Aorta (tissue), 5 donors: ENCODE measurements around the gene TOR1AIP1. TPM values are rescaled to one million over a fixed set of nuclear protein-coding genes. Genes with fewer than 3 reads are reported as not detected.
"Not testable (repeated sequence)": the region's sequence is repeated elsewhere in the genome, so short reads cannot be mapped to it uniquely, and the experiment has no call there.

Source experiments
- ATAC-seq: fragments of 200-7000 bp; cut with Tn5 transposase; one replicate; pipeline ENCODE4 v1.9.1; 2022; ENCODE audit warnings: moderate library complexity; ENCODE audit not compliant: low FRiP score
- DNase-seq, 2 donors: peaks; one replicate each; pipeline ENCODE4 v3.0.0-alpha.2; 2020
- H3K27ac ChIP-seq, 2 donors: one replicate each; pipeline ENCODE4 v1.5.1; 2013; ENCODE audit warnings: low read length in 2 of 2, mild to moderate bottlenecking in 2 of 2, moderate library complexity in 2 of 2, control low read depth in 1 of 2, inconsistent platforms in 1 of 2, low read depth in 1 of 2
- H3K27me3 ChIP-seq, 2 donors: one replicate each; pipeline ENCODE4 v1.6.1; 2013; ENCODE audit warnings: control low read depth in 1 of 2, low read length in 1 of 2, mild to moderate bottlenecking in 1 of 2, moderate library complexity in 1 of 2; ENCODE audit not compliant: insufficient read depth in 2 of 2, control insufficient read depth in 1 of 2
- H3K36me3 ChIP-seq, 2 donors: one replicate each; pipeline ENCODE4 v1.6.1; 2013; ENCODE audit warnings: control low read depth in 1 of 2, low read length in 1 of 2, mild to moderate bottlenecking in 1 of 2; ENCODE audit not compliant: insufficient read depth in 2 of 2, control insufficient read depth in 1 of 2
- H3K4me1 ChIP-seq, 2 donors: one replicate each; pipeline ENCODE4 v1.6.1; 2013; ENCODE audit warnings: low read length in 2 of 2, control low read depth in 1 of 2, mild to moderate bottlenecking in 1 of 2, moderate library complexity in 1 of 2; ENCODE audit not compliant: insufficient read depth in 2 of 2, control insufficient read depth in 1 of 2
- H3K4me3 ChIP-seq, 2 donors: one replicate each; pipeline ENCODE4 v1.5.1; 2013; ENCODE audit warnings: low read length in 2 of 2, control low read depth in 1 of 2, mild to moderate bottlenecking in 1 of 2
- H3K9me3 ChIP-seq: one replicate; pipeline ENCODE4 v1.6.1; 2013; ENCODE audit warnings: mild to moderate bottlenecking, low read length; ENCODE audit not compliant: control insufficient read depth
- WGBS, 2 donors: extraction: QIAGEN DNeasy Blood & Tissue Kit; methylation state at CpG; one replicate each; pipeline ENCODE4 v1.1.7; 2013; 5-methylcytosine and 5-hydroxymethylcytosine counted together
- intact Hi-C, 2 donors: fragments of 100-400 bp; cut with DNase I; formaldehyde crosslinking; loops; one replicate each; pipeline versions ENCODE4 v1.14.2 to v1.15.0; 2022
- long read RNA-seq, 2 donors: library from polyadenylated mRNA; unstranded; transcript quantifications; one replicate each; pipeline ENCODE4 v2.0.0, GENCODE V29; 2020 to 2021
- polyA plus RNA-seq, 2 donors: library from polyadenylated mRNA; stranded (reverse); fragments of 200-250 nt; gene quantifications; one replicate each; pipeline ENCODE4 v1.2.3, GENCODE V29; 2013
- total RNA-seq, 2 donors: library from RNA; stranded (reverse); fragmentation: NEBNext Ultra II Directional; extraction: Animal tissue kit (Norgen Biotek cat#: 25700); gene quantifications; one replicate each; pipeline ENCODE4 v1.2.1, GENCODE V29; 2021
- donor health status: healthy with polysubstance abuse.
- donor health status: Bipolar disorder and iron deficiency.
- donor health status: DM: no; HTN: no; CAD: no.
- donor health status: DM: no; HTN: no; CAD: no.
- donor health status: DM: yes; HTN: yes; CAD: no.

TOR1AIP1 gene, protein sequence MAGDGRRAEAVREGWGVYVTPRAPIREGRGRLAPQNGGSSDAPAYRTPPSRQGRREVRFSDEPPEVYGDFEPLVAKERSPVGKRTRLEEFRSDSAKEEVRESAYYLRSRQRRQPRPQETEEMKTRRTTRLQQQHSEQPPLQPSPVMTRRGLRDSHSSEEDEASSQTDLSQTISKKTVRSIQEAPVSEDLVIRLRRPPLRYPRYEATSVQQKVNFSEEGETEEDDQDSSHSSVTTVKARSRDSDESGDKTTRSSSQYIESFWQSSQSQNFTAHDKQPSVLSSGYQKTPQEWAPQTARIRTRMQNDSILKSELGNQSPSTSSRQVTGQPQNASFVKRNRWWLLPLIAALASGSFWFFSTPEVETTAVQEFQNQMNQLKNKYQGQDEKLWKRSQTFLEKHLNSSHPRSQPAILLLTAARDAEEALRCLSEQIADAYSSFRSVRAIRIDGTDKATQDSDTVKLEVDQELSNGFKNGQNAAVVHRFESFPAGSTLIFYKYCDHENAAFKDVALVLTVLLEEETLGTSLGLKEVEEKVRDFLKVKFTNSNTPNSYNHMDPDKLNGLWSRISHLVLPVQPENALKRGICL
- total RNA-seq (10 to 100 TPM; 68.3 to 68.4 TPM), polyA plus RNA-seq (10 to 100 TPM; 48.0 to 53.6 TPM)
- long read RNA-seq, donor 1, full-length matches to known transcripts = 19 of 28 reads
- long read RNA-seq, donor 1, partial matches to known transcripts = 0 of 28 reads
- long read RNA-seq, donor 1, other reads (novel, unspliced or antisense) = 9 of 28 reads
- long read RNA-seq, donor 2, full-length matches to known transcripts = 7 of 21 reads
- long read RNA-seq, donor 2, partial matches to known transcripts = 2 of 21 reads
- long read RNA-seq, donor 2, other reads (novel, unspliced or antisense) = 12 of 21 reads

- Histone ChIP-seq H3K4me1 (no peaks in the 10 kb centered on the region), H3K27me3 (no peaks in the 10 kb centered on the region), H3K27ac (peak within 1 kb of the TSS; percentile 25 to 89), H3K9me3 (no peaks in the 10 kb centered on the region), H3K4me3 (peak within 1 kb of the TSS; percentile 55 to 63), H3K36me3 (peaks cover 0 to 2% of the 10 kb centered on the region in 2 donors)
- DNase-seq (peak; percentile 99), ATAC-seq (peak; percentile 98)
- WGBS, 2 donors = 0% methylated on average over 68 to 72 of the region's 72 CpGs
- intact Hi-C loops = loop anchor here in 1 of 2 donors (1.0 to 5.0 kb wide), 2 partner anchors 72 to 270 kb away; partner anchors contain the start of genes CEP350 and QSOX1
These were observed at the start of gene TOR1AIP1 for GRCh38 chr1:179882253-179883039. Gene TOR1AIP1 (plus strand): TSS chr1:179882285. CDS start chr1:179882503, 218 bp downstream.

DNA sequence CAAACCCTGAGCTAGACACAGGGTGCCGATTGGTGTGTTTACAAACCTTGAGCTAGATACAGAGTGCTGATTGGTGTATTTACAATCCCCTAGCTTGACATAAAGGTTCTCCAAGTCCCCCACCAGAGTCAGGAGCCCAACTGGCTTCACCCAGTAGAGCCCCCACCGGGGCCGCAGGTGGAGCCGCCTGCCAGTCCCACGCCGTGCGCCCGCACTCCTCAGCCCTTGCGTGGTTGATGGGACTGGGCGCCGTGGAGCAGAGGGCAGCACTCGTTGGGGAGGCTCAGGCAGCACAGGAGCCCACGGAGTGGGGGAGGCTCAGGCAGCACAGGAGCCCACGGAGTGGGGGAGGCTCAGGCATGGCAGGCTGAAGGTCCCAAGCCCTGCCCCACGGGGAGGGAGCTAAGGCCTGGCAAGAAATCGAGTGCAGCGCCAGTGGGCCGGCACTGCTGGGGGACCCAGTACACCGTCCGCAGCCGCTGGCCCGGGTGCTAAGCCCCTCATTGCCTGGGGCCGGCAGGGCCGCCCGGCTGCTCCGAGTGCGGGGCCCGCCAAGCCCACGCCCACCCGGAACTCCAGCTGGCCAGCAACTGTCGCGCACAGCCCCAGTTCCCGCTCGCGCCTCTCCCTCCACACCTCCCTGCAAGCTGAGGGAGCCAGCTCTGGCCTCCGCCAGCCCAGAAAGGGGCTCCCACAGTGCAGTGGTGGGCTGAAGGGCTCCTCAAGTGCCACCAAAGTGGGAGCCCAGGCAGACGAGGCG is 45.2 kb upstream of the TOR1AIP1 start:
- H3K4me1 ChIP-seq, H3K27ac ChIP-seq, H3K36me3 ChIP-seq, DNase-seq, H3K9me3 ChIP-seq, H3K4me3 ChIP-seq, ATAC-seq, intact Hi-C loops, H3K27me3 ChIP-seq: not testable (repeated sequence)
- 97 to 98% methylated on average over 37 to 38 of the region's 38 CpGs for WGBS, 2 donors

GRCh38 chr1:179840107-179840506 is 42.0 kb upstream of the TOR1AIP1 start:
- Histone ChIP-seq H3K4me1 (no peaks in the 10 kb centered on the region), H3K27ac (no peak overlapping the region), H3K9me3 (no peaks in the 10 kb centered on the region), H3K4me3 (no peak overlapping the region), H3K36me3 (peaks cover 0 to 3% of the 10 kb centered on the region in 2 donors), H3K27me3 (no peaks in the 10 kb centered on the region)
- DNase-seq (no peak), ATAC-seq (no peak)
- intact Hi-C loops = no loop called here
- 66% methylated on average over 3 of the region's 3 CpGs for WGBS, 2 donors

DNA sequence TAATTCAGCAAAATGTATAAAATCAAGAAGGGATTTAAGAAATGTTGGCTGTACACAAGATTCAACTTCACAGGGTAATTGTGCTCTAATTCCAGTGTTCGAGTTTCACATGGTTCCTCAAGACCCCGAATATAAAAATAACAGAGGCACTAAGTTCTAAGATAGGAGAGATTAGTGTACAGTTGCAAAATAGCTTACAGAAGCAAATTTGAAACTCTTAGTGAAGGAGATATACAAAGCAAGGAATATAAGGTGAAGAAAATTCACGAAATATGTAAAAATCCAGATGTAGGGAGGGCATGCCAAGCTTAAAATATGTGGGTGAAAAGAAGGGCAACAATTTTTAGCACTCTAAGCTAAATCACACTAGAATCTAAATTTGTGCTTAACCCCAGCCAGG is 33.9 kb upstream of the TOR1AIP1 start:
- H3K4me3 ChIP-seq = no peak overlapping the region
- WGBS, 2 donors = 88 to 91% methylated on average over 3 of the region's 3 CpGs
- no peaks in the 10 kb centered on the region for H3K4me1 ChIP-seq
- peaks cover 3 to 10% of the 10 kb centered on the region in 2 donors for H3K36me3 ChIP-seq
- DNase-seq = no peak
- no peaks in the 10 kb centered on the region for H3K9me3 ChIP-seq
- ATAC-seq = no peak
- no peaks in the 10 kb centered on the region for H3K27me3 ChIP-seq
- H3K27ac ChIP-seq = no peak overlapping the region
- intact Hi-C loops = no loop called here

DNA sequence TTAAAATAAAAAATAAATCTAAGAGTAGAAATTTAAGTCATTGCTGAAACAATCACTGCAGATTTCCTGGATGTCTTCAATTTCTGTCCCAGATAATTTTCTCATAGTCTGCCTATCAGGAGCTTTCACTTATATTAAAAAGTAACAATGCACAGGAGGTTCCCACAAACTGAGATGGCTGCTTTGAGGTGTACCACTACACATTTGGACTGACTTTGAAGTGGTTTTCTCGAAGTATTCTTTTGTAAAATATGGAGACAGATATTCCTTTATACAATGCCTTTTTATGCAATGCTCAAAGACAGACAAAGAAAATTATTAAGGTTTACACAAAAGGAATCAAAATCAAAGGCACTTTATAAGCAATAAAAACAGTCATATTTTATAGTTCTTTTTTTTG is 29.0 kb upstream of the TOR1AIP1 start:
- no peak for ATAC-seq
- DNase-seq = no peak
- peaks cover 3 to 12% of the 10 kb centered on the region in 2 donors for H3K36me3 ChIP-seq
- no peaks in the 10 kb centered on the region for H3K9me3 ChIP-seq
- no peak overlapping the region for H3K27ac ChIP-seq
- H3K4me3 ChIP-seq = no peak overlapping the region
- no peaks in the 10 kb centered on the region for H3K4me1 ChIP-seq
- H3K27me3 ChIP-seq = no peaks in the 10 kb centered on the region
- 88 to 93% methylated on average over 1 of the region's 1 CpG for WGBS, 2 donors
- intact Hi-C loops = no loop called here

DNA sequence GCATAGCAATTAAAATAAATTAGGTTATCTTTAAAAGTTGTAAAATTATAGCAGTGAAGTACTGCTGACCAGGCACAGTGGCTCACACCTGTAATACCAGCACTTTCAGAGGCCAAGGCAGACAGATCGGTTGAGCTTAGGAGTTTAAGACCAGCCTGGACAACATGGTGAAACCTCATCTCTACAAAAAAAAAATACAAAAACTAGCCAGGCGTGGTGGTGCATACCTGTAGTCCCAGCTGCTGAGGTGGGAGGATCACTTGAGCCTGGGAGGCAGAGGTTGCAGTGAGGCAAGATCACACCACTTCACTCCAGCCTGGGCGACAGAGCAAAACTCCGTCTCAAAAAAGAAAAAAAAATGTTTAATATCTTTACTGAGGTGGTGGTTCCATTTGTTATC is 26.3 kb upstream of the TOR1AIP1 start:
- H3K9me3 ChIP-seq, H3K4me1 ChIP-seq, H3K27ac ChIP-seq, DNase-seq, H3K27me3 ChIP-seq, intact Hi-C loops, H3K36me3 ChIP-seq, H3K4me3 ChIP-seq, ATAC-seq: not testable (repeated sequence)
- WGBS, 2 donors = 89 to 93% methylated on average over 4 of the region's 4 CpGs

DNA sequence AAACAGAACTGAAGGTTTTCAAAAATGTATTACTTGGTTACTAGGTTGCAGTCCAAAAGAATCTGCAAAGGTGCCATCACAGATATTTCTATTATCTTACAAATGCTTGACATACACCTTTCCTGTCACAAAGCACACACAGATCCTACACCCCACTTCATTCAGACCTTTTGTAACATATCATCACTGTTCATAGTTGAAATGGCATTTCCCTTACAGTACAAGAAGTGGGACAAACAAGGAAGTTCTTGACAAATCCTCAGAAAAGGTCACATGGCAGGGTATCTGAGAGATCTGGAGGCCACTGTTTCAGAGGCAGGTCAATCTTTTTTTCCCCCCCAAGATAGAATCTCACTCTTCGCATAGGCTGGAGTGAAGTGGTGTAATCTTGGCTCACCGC is 25.8 kb upstream of the TOR1AIP1 start:
- no peaks in the 10 kb centered on the region for H3K4me1 ChIP-seq
- DNase-seq = no peak
- no peak for ATAC-seq
- intact Hi-C loops = no loop called here
- H3K27ac ChIP-seq = no peak overlapping the region
- H3K27me3 ChIP-seq = no peaks in the 10 kb centered on the region
- no peaks in the 10 kb centered on the region for H3K9me3 ChIP-seq
- WGBS, 2 donors = 96 to 97% methylated on average over 2 of the region's 2 CpGs
- H3K36me3 ChIP-seq = peaks cover 0 to 4% of the 10 kb centered on the region in 2 donors
- H3K4me3 ChIP-seq = no peak overlapping the region

DNA sequence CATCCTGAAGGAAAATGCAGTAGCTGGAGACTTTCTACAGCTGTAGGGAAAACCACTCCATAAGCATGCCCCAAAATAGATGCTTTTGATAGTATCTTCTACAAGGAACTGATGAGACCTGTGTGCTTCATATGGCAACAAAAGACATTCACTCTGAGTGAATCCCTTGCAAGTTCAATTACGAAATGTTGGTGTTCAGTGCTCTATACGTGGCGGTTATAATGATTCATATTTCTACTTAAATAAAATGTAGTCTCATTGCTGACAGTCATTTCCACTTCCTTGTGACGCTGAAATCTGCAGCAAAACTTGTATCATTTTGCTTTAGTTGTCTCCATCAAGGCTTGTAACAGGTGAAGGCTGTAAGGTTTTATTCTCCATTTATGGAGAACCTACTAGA is 25.1 kb upstream of the TOR1AIP1 start:
- H3K36me3 ChIP-seq = peaks cover 0 to 4% of the 10 kb centered on the region in 2 donors
- no peaks in the 10 kb centered on the region for H3K4me1 ChIP-seq
- ATAC-seq (no peak), DNase-seq (no peak)
- H3K27me3 ChIP-seq = no peaks in the 10 kb centered on the region
- 90 to 94% methylated on average over 4 of the region's 4 CpGs for WGBS, 2 donors
- intact Hi-C loops = no loop called here
- no peaks in the 10 kb centered on the region for H3K9me3 ChIP-seq
- H3K4me3 ChIP-seq = no peak overlapping the region
- H3K27ac ChIP-seq = no peak overlapping the region
